Colonic mucosa (tissue), 4 donors: ENCODE measurements around the gene EIF4E1B. TPM values are rescaled to one million over a fixed set of nuclear protein-coding genes. Genes with fewer than 3 reads are reported as not detected.

ENCODE experiments used
- DNase-seq: peaks from one replicate; pipeline ENCODE4 v3.0.0-alpha.2; 2020
- H3K27ac ChIP-seq: fragments of 200-600 bp; one replicate; pipeline ENCODE4 v1.8.0; 2021
- H3K27me3 ChIP-seq: fragments of 200-600 bp; one replicate; pipeline ENCODE4 v1.8.0; 2021
- H3K36me3 ChIP-seq: fragments of 200-600 bp; one replicate; pipeline ENCODE4 v1.8.0; 2021
- H3K4me1 ChIP-seq: fragments of 200-600 bp; one replicate; pipeline ENCODE4 v1.8.0; 2021; ENCODE audit warnings: mild to moderate bottlenecking
- H3K4me3 ChIP-seq: fragments of 200-600 bp; one replicate; pipeline ENCODE4 v1.8.0; 2021
- H3K9ac ChIP-seq, 2 donors: one replicate each; pipeline ENCODE4 v1.7.0; 2013; ENCODE audit warnings: control low read depth in 2 of 2, low read depth in 2 of 2, low read length in 2 of 2
- H3K9me3 ChIP-seq: fragments of 200-600 bp; one replicate; pipeline ENCODE4 v1.8.0; 2021
- CTCF ChIP-seq: fragments of 200-600 bp; IDR thresholded peaks from one replicate; pipeline ENCODE4 v1.8.0; 2022; ENCODE audit warnings: antibody characterized with exemption, mild to moderate bottlenecking
- intact Hi-C: fragments of 100-400 bp; cut with DNase I; formaldehyde crosslinking; loops from one replicate; pipeline ENCODE4 v1.14.1; 2022
- total RNA-seq, 2 donors: library from RNA; stranded (reverse); fragmentation: NEBNext Ultra II Directional in 1 of 2; extraction: Animal tissue kit (Norgen Biotek cat#: 25700) in 1 of 2; gene quantifications; one replicate each; pipeline ENCODE4 v1.2.1, GENCODE V29; 2021
- donor health status: healthy.
- donor health status: DM: no; HTN: no; CAD: no.
- donor health status: DM: no; HTN: no; CAD: no.

Gene EIF4E1B
- total RNA-seq, 2 donors from 2014 or later, result not detected

DNA sequence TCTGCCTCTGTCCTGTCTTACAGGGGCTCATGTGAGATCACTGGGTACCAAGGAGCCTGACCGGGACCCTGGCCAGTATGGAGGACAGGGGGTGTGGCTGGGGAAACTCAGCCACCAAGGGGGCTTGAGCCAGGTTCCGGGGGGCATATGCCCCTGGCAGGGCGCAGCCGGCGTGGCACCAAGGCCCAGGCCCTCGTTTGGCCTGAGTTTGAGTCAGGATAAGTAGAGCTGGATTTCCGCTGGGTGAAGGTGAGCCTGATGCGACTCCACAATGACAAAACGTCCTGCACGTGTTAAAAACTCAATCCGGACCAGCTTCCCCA, 16.2 kb downstream of the EIF4E1B start:
- H3K9ac ChIP-seq, result peak overlapping the region; percentile 54 to 70
- H3K4me1 ChIP-seq, result peaks cover 11% of the 10 kb centered on the region
- no peaks in the 10 kb centered on the region for H3K36me3 ChIP-seq
- H3K9me3 ChIP-seq, result no peaks in the 10 kb centered on the region
- no peaks in the 10 kb centered on the region for H3K27me3 ChIP-seq
- DNase-seq, result no peak
- intact Hi-C loops, result loop anchor here (5.0 kb wide), 1 partner anchor 39 kb away; no protein-coding TSS in a partner anchor
- TF ChIP-seq CTCF, result no peak
- H3K4me3 ChIP-seq, result peak overlapping the region; percentile 80
- peak overlapping the region; percentile 37 for H3K27ac ChIP-seq

- no peaks in the 10 kb centered on the region for H3K27me3 ChIP-seq
- H3K4me3 ChIP-seq, result peak within 1 kb of the TSS; percentile 80
- peak within 1 kb of the TSS; percentile 80 to 82 for H3K9ac ChIP-seq
- H3K36me3 ChIP-seq, result no peaks in the 10 kb centered on the region
- DNase-seq, result peak; percentile 100
- peak within 1 kb of the TSS; percentile 37 for H3K27ac ChIP-seq
- peaks cover 11% of the 10 kb centered on the region for H3K4me1 ChIP-seq
- intact Hi-C loops, result loop anchor here (5.0 kb wide), 1 partner anchor 40 kb away; no protein-coding TSS in a partner anchor
- no peak for TF ChIP-seq CTCF
- H3K9me3 ChIP-seq, result no peaks in the 10 kb centered on the region
Observed at GRCh38 chr5:176647030-176647842, 16.8 kb downstream of the EIF4E1B start, which contains the start of gene TSPAN17. TSPAN17 (plus strand) TSS chr5:176647484; CDS start chr5:176647616, 132 bp downstream.

DNA sequence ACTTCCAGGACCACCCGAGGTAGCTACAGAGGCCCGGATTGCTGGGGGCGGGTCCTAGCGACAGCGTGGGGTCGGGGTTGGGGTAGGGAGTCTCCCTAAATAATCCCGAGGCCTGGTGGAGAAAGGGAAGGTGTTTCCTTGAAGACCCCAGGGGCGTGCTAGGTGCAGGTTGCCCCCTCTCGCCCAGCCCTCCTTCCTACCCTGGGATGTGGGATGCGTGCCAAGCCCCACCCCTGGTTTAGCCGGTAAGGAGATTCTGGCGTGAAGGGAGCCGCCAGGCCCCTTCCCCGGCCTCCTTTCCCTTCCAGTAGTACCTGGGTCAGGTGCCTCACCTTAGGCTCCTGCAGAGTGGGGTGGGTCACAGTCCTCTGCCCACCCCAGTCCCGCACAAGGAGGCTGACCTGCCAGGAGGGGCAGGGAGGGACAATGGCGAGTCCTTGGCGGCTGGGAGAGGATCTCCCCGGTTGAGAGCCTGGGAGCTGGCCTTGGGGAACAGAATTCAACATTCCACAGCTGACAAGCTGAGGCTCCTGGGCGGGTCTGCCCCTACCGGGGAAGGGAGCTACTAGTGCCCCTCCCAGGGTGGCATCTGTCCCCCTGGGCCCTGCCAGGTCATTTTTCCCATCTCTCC, 17.5 kb downstream of the EIF4E1B start:
- Histone ChIP-seq H3K27me3 (no peaks in the 10 kb centered on the region), H3K9ac (peak overlapping the region; percentile 80 to 82), H3K36me3 (no peaks in the 10 kb centered on the region), H3K4me1 (peaks cover 11% of the 10 kb centered on the region), H3K9me3 (no peaks in the 10 kb centered on the region), H3K27ac (peak overlapping the region; percentile 37), H3K4me3 (peak overlapping the region; percentile 80)
- intact Hi-C loops, result loop anchor here (5.0 kb wide), 1 partner anchor 41 kb away; no protein-coding TSS in a partner anchor
- no peak for TF ChIP-seq CTCF
- DNase-seq, result peak; percentile 84

- no peak for DNase-seq
- no peak for TF ChIP-seq CTCF
- Histone ChIP-seq H3K27ac (no peak overlapping the region), H3K4me1 (peaks cover 11% of the 10 kb centered on the region), H3K27me3 (no peaks in the 10 kb centered on the region), H3K9ac (peak overlapping the region; percentile 80 to 82), H3K9me3 (no peaks in the 10 kb centered on the region), H3K36me3 (no peaks in the 10 kb centered on the region), H3K4me3 (peak overlapping the region; percentile 80)
- intact Hi-C loops, result loop anchor here (5.0 kb wide), 1 partner anchor 41 kb away; no protein-coding TSS in a partner anchor
Observed at GRCh38 chr5:176648474-176649194, 18.2 kb downstream of the EIF4E1B start.

- peaks cover 11% of the 10 kb centered on the region for H3K4me1 ChIP-seq
- DNase-seq, result no peak
- no peak overlapping the region for H3K27ac ChIP-seq
- intact Hi-C loops, result no loop called here
- H3K4me3 ChIP-seq, result no peak overlapping the region
- no peaks in the 10 kb centered on the region for H3K27me3 ChIP-seq
- H3K36me3 ChIP-seq, result no peaks in the 10 kb centered on the region
- no peaks in the 10 kb centered on the region for H3K9me3 ChIP-seq
- H3K9ac ChIP-seq, result no peak overlapping the region
- no peak for TF ChIP-seq CTCF
Observed at GRCh38 chr5:176650354-176650884, 19.9 kb downstream of the EIF4E1B start.
